Vagina (tissue), 2 donors: ENCODE results near the gene RPS19.

Source experiments
- CTCF ChIP-seq, 3 experiments: fragments of 450-650 bp in 2 of 3; fragments of 200-600 bp in 1 of 3; sonication (generic) in 1 of 3; IDR thresholded peaks; one replicate each; pipeline ENCODE4 v1.5.1; 2017 to 2019; ENCODE audit warnings: antibody characterized with exemption in 3 of 3, mild to moderate bottlenecking in 2 of 3, moderate library complexity in 2 of 3
- POLR2A ChIP-seq, 2 donors: fragments of 450-650 bp; IDR thresholded peaks; one replicate each; pipeline ENCODE4 v1.6.1; 2017; ENCODE audit warnings: antibody characterized with exemption in 2 of 2, mild to moderate bottlenecking in 2 of 2, moderate library complexity in 2 of 2
- POLR2AphosphoS5 ChIP-seq, 2 donors: sonication (generic); formaldehyde crosslinking; IDR thresholded peaks; one replicate each; pipeline ENCODE4 v1.9.0; 2017; ENCODE audit warnings: antibody characterized with exemption in 2 of 2, mild to moderate bottlenecking in 2 of 2, low read depth in 1 of 2; ENCODE audit not compliant: insufficient read depth in 1 of 2

- TF ChIP-seq CTCF (IDR thresholded peaks at IDR 0.05) (no peak), POLR2AphosphoS5 (IDR thresholded peaks at IDR 0.05; ENCODE audit: insufficient read depth in 1 of 2, low read depth in 1 of 2) (no peak), POLR2A (IDR thresholded peaks at IDR 0.05) (no peak)
These were observed 14.9 kb upstream of the RPS19 start for GRCh38 chr19:41845051-41845590.
